Mucosa of rectum (tissue), 2 donors: Measurements from ENCODE around the gene NR3C2.

Source experiments
- H3K27ac ChIP-seq, 2 donors: one replicate each; pipeline ENCODE4 v1.7.0; 2013; ENCODE audit warnings: inconsistent platforms in 2 of 2, low read depth in 2 of 2, low read length in 2 of 2
- H3K27me3 ChIP-seq, 2 donors: one replicate each; pipeline ENCODE4 v1.7.0; 2013; ENCODE audit warnings: low read length in 2 of 2; ENCODE audit not compliant: control insufficient read depth in 2 of 2, insufficient read depth in 2 of 2
- H3K36me3 ChIP-seq, 2 donors: one replicate each; pipeline ENCODE4 v1.7.0; 2013; ENCODE audit warnings: low read length in 2 of 2; ENCODE audit not compliant: control insufficient read depth in 2 of 2, insufficient read depth in 2 of 2
- H3K4me1 ChIP-seq, 2 donors: one replicate each; pipeline ENCODE4 v1.7.0; 2013; ENCODE audit warnings: low read length in 2 of 2, mild to moderate bottlenecking in 1 of 2; ENCODE audit not compliant: control insufficient read depth in 2 of 2, insufficient read depth in 2 of 2
- H3K4me3 ChIP-seq, 2 donors: one replicate each; pipeline ENCODE4 v1.7.0; 2013; ENCODE audit warnings: low read length in 2 of 2
- H3K9ac ChIP-seq, 2 donors: one replicate each; pipeline ENCODE4 v1.7.0; 2013; ENCODE audit warnings: low read length in 2 of 2, low read depth in 1 of 2, mild to moderate bottlenecking in 1 of 2
- H3K9me3 ChIP-seq, 2 donors: one replicate each; pipeline ENCODE4 v1.7.0; 2013; ENCODE audit warnings: low read length in 2 of 2; ENCODE audit not compliant: control insufficient read depth in 2 of 2
- donor health status: healthy.
- donor health status: Normal muscosa, but diverticular disease.

NR3C2 gene

GRCh38 chr4:148069086-148069894 is 372.9 kb downstream of the NR3C2 start:
- Histone ChIP-seq H3K27ac (no peak overlapping the region), H3K36me3 (no peaks in the 10 kb centered on the region), H3K4me1 (no peaks in the 10 kb centered on the region)

GRCh38 chr4:148068065-148068911 is 373.9 kb downstream of the NR3C2 start:
- H3K9me3 ChIP-seq: no peaks in the 10 kb centered on the region
- H3K27ac ChIP-seq: no peak overlapping the region
- H3K36me3 ChIP-seq: no peaks in the 10 kb centered on the region
- H3K4me3 ChIP-seq: no peak overlapping the region
- no peaks in the 10 kb centered on the region for H3K4me1 ChIP-seq
- H3K9ac ChIP-seq: no peak overlapping the region
- no peaks in the 10 kb centered on the region for H3K27me3 ChIP-seq

More at GRCh38 chr4:148069086-148069894, 372.9 kb downstream of the NR3C2 start:
- no peaks in the 10 kb centered on the region for H3K9me3 ChIP-seq
- no peak overlapping the region for H3K4me3 ChIP-seq
- no peaks in the 10 kb centered on the region for H3K27me3 ChIP-seq
- no peak overlapping the region for H3K9ac ChIP-seq

- no peak overlapping the region for H3K4me3 ChIP-seq
- H3K9me3 ChIP-seq: no peaks in the 10 kb centered on the region
- no peak overlapping the region for H3K27ac ChIP-seq
- H3K36me3 ChIP-seq: no peaks in the 10 kb centered on the region
- H3K4me1 ChIP-seq: no peaks in the 10 kb centered on the region
- H3K9ac ChIP-seq: no peak overlapping the region
- H3K27me3 ChIP-seq: no peaks in the 10 kb centered on the region
Observed at GRCh38 chr4:148067301-148067916, 374.8 kb downstream of the NR3C2 start.

GRCh38 chr4:148065075-148065474 is 377.1 kb downstream of the NR3C2 start:
- no peaks in the 10 kb centered on the region for H3K9me3 ChIP-seq
- no peaks in the 10 kb centered on the region for H3K36me3 ChIP-seq
- H3K27ac ChIP-seq: no peak overlapping the region
- peaks cover 4 to 10% of the 10 kb centered on the region in 2 donors for H3K4me1 ChIP-seq
- no peaks in the 10 kb centered on the region for H3K27me3 ChIP-seq
- H3K9ac ChIP-seq: no peak overlapping the region
- no peak overlapping the region for H3K4me3 ChIP-seq

- H3K4me3 ChIP-seq: no peak overlapping the region
Observed at GRCh38 chr4:148064451-148064850, 377.8 kb downstream of the NR3C2 start.

GRCh38 chr4:148062301-148062950 is 379.8 kb downstream of the NR3C2 start:
- H3K9me3 ChIP-seq: no peaks in the 10 kb centered on the region
- H3K27ac ChIP-seq: no peak overlapping the region
- H3K27me3 ChIP-seq: no peaks in the 10 kb centered on the region
- H3K4me3 ChIP-seq: no peak overlapping the region
- no peak overlapping the region for H3K9ac ChIP-seq
- H3K4me1 ChIP-seq: peaks cover 4 to 10% of the 10 kb centered on the region in 2 donors
- no peaks in the 10 kb centered on the region for H3K36me3 ChIP-seq

More at GRCh38 chr4:148064451-148064850, 377.8 kb downstream of the NR3C2 start:
- Histone ChIP-seq H3K36me3 (no peaks in the 10 kb centered on the region), H3K4me1 (peaks cover 4 to 10% of the 10 kb centered on the region in 2 donors), H3K27me3 (no peaks in the 10 kb centered on the region), H3K27ac (no peak overlapping the region), H3K9ac (no peak overlapping the region), H3K9me3 (no peaks in the 10 kb centered on the region)

DNA sequence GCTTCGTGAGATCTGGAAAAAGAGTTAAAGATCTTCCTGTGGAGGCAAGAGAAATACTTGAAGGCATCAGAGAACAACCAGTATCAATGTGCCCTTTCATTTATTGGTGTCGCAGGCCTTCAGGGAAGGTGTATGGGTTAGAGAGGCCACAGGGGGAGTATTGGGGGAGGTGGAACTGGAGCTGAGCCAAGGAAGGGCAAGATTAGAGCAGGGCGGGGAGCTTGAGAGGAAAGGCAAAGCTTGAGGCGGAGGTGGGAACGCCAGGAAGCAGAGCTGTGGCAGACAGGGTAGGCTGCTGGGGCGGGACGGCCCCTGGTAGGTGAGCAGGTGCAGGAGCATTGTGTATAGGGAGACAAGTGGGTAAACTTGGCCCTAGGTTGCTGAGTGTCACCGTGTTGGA is 380.4 kb downstream of the NR3C2 start:
- Histone ChIP-seq H3K27ac (no peak overlapping the region), H3K9me3 (no peaks in the 10 kb centered on the region), H3K9ac (no peak overlapping the region), H3K36me3 (no peaks in the 10 kb centered on the region), H3K4me1 (peaks cover 4 to 10% of the 10 kb centered on the region in 2 donors), H3K27me3 (no peaks in the 10 kb centered on the region), H3K4me3 (no peak overlapping the region)

- peaks cover 4 to 12% of the 10 kb centered on the region in 2 donors for H3K4me1 ChIP-seq
- H3K36me3 ChIP-seq: no peaks in the 10 kb centered on the region
- H3K4me3 ChIP-seq: peak overlapping the region in 1 of 2 donors; percentile 43
- H3K9me3 ChIP-seq: no peaks in the 10 kb centered on the region
- H3K27ac ChIP-seq: no peak overlapping the region
- no peaks in the 10 kb centered on the region for H3K27me3 ChIP-seq
- H3K9ac ChIP-seq: no peak overlapping the region
Observed at GRCh38 chr4:148061141-148061481, 381.1 kb downstream of the NR3C2 start.

- H3K9ac ChIP-seq: no peak overlapping the region
- no peak overlapping the region for H3K27ac ChIP-seq
- H3K27me3 ChIP-seq: no peaks in the 10 kb centered on the region
- no peaks in the 10 kb centered on the region for H3K36me3 ChIP-seq
- H3K4me3 ChIP-seq: peak overlapping the region in 1 of 2 donors; percentile 43
- H3K4me1 ChIP-seq: peaks cover 4 to 12% of the 10 kb centered on the region in 2 donors
- no peaks in the 10 kb centered on the region for H3K9me3 ChIP-seq
Observed at GRCh38 chr4:148060264-148061140, 381.7 kb downstream of the NR3C2 start.
